Smooth muscle cell (in vitro differentiated cells): ENCODE data around the gene NUDC. TPM values are rescaled to one million over a fixed set of nuclear protein-coding genes. Genes with fewer than 3 reads are reported as not detected.
"Not testable (repeated sequence)": the region's sequence is repeated elsewhere in the genome, so short reads cannot be mapped to it uniquely, and the experiment has no call there.

Experiments
- DNase-seq: peaks from one replicate; lab custom pipeline; 2025; ENCODE audit not compliant: unreplicated experiment; lab: John Stamatoyannopoulos, UW
- H2AFZ ChIP-seq: fragments of 200-600 bp; sonication (generic); 2 replicates; pipeline ENCODE4 v1.6.0; 2016; ENCODE audit warnings: antibody characterized with exemption, low read depth, mild to moderate bottlenecking
- H3F3A ChIP-seq: fragments of 200-600 bp; sonication (generic); 2 replicates; pipeline ENCODE4 v1.6.0; 2017; ENCODE audit warnings: antibody characterized with exemption, low read depth
- H3K27ac ChIP-seq: fragments of 200-600 bp; sonication (generic); 2 replicates; pipeline ENCODE4 v1.5.1; 2016; ENCODE audit warnings: low read depth, mild to moderate bottlenecking
- H3K27me3 ChIP-seq: fragments of 200-600 bp; sonication (generic); 2 replicates; pipeline ENCODE4 v1.6.1; 2016; ENCODE audit warnings: low read depth, mild to moderate bottlenecking
- H3K36me3 ChIP-seq: fragments of 200-600 bp; sonication (generic); 2 replicates; pipeline ENCODE4 v1.5.1; 2016; ENCODE audit warnings: low read depth
- H3K4me1 ChIP-seq: fragments of 200-600 bp; sonication (generic); 2 replicates; pipeline ENCODE4 v1.5.1; 2016; ENCODE audit warnings: low read depth
- H3K4me2 ChIP-seq: fragments of 200-600 bp; sonication (generic); 2 replicates; pipeline ENCODE4 v1.6.0; 2016; ENCODE audit warnings: mild to moderate bottlenecking
- H3K4me3 ChIP-seq: fragments of 200-600 bp; sonication (generic); 2 replicates; pipeline ENCODE4 v1.5.1; 2016; ENCODE audit warnings: mild to moderate bottlenecking
- H3K79me2 ChIP-seq: fragments of 200-600 bp; sonication (generic); 2 replicates; pipeline ENCODE4 v1.6.0; 2016; ENCODE audit warnings: low read depth, mild to moderate bottlenecking
- H3K9ac ChIP-seq: fragments of 200-600 bp; sonication (generic); 2 replicates; pipeline ENCODE4 v1.6.0; 2016; ENCODE audit warnings: low read depth
- H3K9me3 ChIP-seq: fragments of 200-600 bp; sonication (generic); replicated peaks from 2 replicates; pipeline ENCODE4 v1.5.1; 2016; ENCODE audit warnings: low read depth
- H4K20me1 ChIP-seq: fragments of 200-600 bp; sonication (generic); 2 replicates; pipeline ENCODE4 v1.6.0; 2016; ENCODE audit warnings: low read depth
- WGBS: methylation state at CpG from one replicate; pipeline ENCODE4 v1.1.7; 2016; ENCODE audit warnings: low lambda C conversion rate; 5-methylcytosine and 5-hydroxymethylcytosine counted together
- polyA plus RNA-seq: library from polyadenylated mRNA; unstranded; fragments of >200 nt; fragmentation: Nextera tagmentation; extraction: Ambion mirVana; gene quantifications from 2 replicates; pipeline ENCODE4 v1.2.1, GENCODE V29; 2016
- total RNA-seq: library from RNA; depleted of rRNA; stranded (reverse); fragments of >200 nt; gene quantifications from 2 replicates; pipeline ENCODE4 v1.2.3, GENCODE V29; 2014
- TF ChIP-seq, protein P1 (sequence below): fragments of 200-600 bp; sonication (generic); IDR thresholded peaks from 2 replicates; pipeline ENCODE4 v1.5.1; 2017; ENCODE audit warnings: borderline replicate concordance, mild to moderate bottlenecking, antibody characterized with exemption; ENCODE audit not compliant: insufficient read depth, poor library complexity, severe bottlenecking

The NUDC gene
- total and polyA plus RNA-seq, 2 experiments from 2014 or later = 23.9 to 122 TPM

DNA sequence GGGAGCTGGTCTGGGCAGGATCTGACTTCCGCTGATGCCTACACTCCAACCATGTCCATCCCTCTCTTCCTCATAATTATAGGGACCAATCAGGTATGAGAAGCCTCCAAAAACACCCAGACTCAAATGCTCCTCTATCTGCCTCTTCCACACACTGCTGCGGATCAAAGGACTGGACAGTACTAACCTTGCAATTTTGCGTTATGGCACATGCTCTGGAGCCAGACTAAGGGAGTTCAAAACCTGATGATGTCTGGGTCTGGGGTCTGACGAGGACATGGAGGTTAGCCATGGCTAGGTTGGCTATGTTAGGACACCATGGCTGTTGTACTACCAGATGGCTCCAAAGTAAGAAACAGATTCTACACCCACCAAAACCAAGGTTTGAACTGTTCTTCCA is 41.8 kb upstream of the NUDC start:
- no peak overlapping the region for H3K4me2 ChIP-seq
- WGBS = 97% methylated on average over 4 of the region's 4 CpGs
- H3K9ac ChIP-seq = no peak overlapping the region
- no peak overlapping the region for H3K4me3 ChIP-seq
- no peak overlapping the region for H2AFZ ChIP-seq
- TF ChIP-seq, protein P1, sequence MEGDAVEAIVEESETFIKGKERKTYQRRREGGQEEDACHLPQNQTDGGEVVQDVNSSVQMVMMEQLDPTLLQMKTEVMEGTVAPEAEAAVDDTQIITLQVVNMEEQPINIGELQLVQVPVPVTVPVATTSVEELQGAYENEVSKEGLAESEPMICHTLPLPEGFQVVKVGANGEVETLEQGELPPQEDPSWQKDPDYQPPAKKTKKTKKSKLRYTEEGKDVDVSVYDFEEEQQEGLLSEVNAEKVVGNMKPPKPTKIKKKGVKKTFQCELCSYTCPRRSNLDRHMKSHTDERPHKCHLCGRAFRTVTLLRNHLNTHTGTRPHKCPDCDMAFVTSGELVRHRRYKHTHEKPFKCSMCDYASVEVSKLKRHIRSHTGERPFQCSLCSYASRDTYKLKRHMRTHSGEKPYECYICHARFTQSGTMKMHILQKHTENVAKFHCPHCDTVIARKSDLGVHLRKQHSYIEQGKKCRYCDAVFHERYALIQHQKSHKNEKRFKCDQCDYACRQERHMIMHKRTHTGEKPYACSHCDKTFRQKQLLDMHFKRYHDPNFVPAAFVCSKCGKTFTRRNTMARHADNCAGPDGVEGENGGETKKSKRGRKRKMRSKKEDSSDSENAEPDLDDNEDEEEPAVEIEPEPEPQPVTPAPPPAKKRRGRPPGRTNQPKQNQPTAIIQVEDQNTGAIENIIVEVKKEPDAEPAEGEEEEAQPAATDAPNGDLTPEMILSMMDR = no peak
- peaks cover 8% of the 10 kb centered on the region for H3K36me3 ChIP-seq
- peaks cover 8% of the 10 kb centered on the region for H3K4me1 ChIP-seq
- peaks cover 20% of the 10 kb centered on the region for H3F3A ChIP-seq
- no peak overlapping the region for H3K27ac ChIP-seq
- no peaks in the 10 kb centered on the region for H3K79me2 ChIP-seq
- H3K9me3 ChIP-seq = no peaks in the 10 kb centered on the region
- no peaks in the 10 kb centered on the region for H3K27me3 ChIP-seq
- DNase-seq = no peak
- peaks cover 6% of the 10 kb centered on the region for H4K20me1 ChIP-seq

DNA sequence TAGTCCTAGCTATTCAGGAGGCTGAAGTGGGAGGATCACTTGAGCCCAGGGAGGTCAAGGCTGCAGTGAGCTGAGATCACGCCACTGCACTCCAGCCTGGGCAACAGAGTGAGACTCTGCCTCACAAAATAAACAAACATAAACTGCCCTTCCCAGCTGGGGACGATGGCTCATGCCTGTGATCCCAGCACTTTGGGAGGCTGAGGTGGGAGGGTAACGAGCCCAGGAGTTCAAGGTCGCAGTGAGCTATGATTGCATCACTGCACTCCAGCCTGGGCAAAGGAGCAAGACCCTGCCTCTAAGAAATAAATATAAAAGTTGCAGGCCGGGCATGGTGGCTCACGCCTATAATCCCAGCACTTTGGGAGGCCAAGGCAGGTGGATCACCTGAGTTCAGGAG is 39.9 kb upstream of the NUDC start:
- not testable (repeated sequence) for H3K27me3 ChIP-seq, H3K79me2 ChIP-seq, H3K9me3 ChIP-seq, H3K4me1 ChIP-seq, H3K9ac ChIP-seq, H3K4me3 ChIP-seq, H2AFZ ChIP-seq, H4K20me1 ChIP-seq, H3K27ac ChIP-seq, DNase-seq, H3K4me2 ChIP-seq
- 88% methylated on average over 6 of the region's 6 CpGs for WGBS
- Histone ChIP-seq H3K36me3 (peaks cover 12% of the 10 kb centered on the region), H3F3A (peaks cover 20% of the 10 kb centered on the region)

DNA sequence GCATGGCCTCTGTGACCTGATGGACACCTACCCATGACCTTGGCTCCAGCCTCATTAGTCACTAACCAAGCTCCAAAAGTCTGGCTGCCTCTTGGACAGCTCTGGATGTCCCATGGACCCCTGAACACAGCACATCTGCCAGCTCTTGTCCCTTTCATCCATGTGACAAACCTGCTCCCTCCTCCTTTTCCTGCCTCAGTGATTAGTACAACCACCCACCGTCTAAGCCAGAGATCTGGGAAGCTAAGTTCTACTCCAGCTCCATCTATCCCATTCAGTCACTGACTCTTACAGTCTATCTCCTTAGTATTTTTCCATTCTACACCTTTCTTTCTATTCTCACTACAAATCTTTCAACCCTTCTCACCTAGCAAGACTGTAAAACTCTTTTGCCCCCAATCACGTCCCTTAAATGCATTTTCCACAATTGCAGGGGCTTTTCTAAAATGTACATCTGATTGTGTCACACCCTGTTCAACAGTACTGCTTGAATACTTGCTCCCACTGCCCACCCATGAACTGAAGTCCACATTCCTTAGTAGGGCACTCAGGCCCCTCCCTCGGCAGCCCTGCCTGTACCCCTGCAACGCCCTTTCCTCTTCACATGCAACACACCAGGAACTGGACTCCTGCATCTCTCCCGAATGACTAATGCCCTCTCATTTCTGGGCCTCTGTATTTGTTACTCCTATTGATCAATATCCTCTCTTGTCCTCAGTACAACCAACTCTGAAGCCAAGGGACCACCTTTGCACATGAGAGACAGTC is 38.7 kb upstream of the NUDC start:
- TF ChIP-seq, protein P1 = no peak
- H2AFZ ChIP-seq = no peak overlapping the region
- no peaks in the 10 kb centered on the region for H3K9me3 ChIP-seq
- H3K27ac ChIP-seq = no peak overlapping the region
- WGBS = 97% methylated on average over 5 of the region's 5 CpGs
- no peak overlapping the region for H3K4me3 ChIP-seq
- no peaks in the 10 kb centered on the region for H3K27me3 ChIP-seq
- no peak overlapping the region for H3K9ac ChIP-seq
- no peaks in the 10 kb centered on the region for H3K4me1 ChIP-seq
- peaks cover 10% of the 10 kb centered on the region for H4K20me1 ChIP-seq
- H3K4me2 ChIP-seq = no peak overlapping the region
- H3K36me3 ChIP-seq = peaks cover 12% of the 10 kb centered on the region
- no peak for DNase-seq
- peaks cover 6% of the 10 kb centered on the region for H3K79me2 ChIP-seq
- peaks cover 20% of the 10 kb centered on the region for H3F3A ChIP-seq

DNA sequence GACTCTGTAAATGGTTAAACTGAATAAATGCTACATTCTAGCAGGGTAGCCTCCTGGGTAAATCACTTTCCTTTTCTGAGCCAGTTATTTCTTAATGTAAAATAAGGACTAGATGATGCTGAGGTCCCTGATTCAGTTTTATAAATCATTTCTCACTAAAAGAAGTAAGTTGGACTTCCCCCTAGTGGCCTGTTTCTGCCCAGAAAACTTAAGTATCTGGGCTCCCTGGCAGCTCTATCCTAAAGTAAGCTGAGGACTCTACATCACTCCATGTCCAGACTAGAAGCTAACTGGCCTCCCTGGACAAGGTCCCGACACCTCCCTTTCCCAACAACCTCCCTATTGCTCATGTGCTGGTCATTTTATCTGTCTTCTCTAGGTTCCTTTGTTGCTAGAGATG is 34.4 kb upstream of the NUDC start:
- Histone ChIP-seq H3K27ac (no peak overlapping the region), H2AFZ (no peak overlapping the region), H3K27me3 (no peaks in the 10 kb centered on the region), H3K4me2 (no peak overlapping the region), H3K4me1 (peaks cover 13% of the 10 kb centered on the region), H3K4me3 (no peak overlapping the region), H3K79me2 (peaks cover 25% of the 10 kb centered on the region), H4K20me1 (peaks cover 9% of the 10 kb centered on the region), H3K36me3 (peaks cover 3% of the 10 kb centered on the region), H3F3A (peaks cover 5% of the 10 kb centered on the region), H3K9me3 (no peaks in the 10 kb centered on the region), H3K9ac (no peak overlapping the region)
- WGBS = 92% methylated on average over 1 of the region's 1 CpG
- TF ChIP-seq, protein P1 = peak; percentile 37
- no peak for DNase-seq
